GM18867 (cell line): ENCODE data around the gene AP1G2.
"Not testable (repeated sequence)": the region's sequence is repeated elsewhere in the genome, so short reads cannot be mapped to it uniquely, and the experiment has no call there.

ENCODE experiments used
- ATAC-seq: cut with Tn5 transposase; IDR thresholded peaks from one replicate; pipeline ENCODE4 v1.9.1; 2021; ENCODE audit warnings: mild to moderate bottlenecking, moderate library complexity; ENCODE audit not compliant: unreplicated experiment

Gene AP1G2, protein sequence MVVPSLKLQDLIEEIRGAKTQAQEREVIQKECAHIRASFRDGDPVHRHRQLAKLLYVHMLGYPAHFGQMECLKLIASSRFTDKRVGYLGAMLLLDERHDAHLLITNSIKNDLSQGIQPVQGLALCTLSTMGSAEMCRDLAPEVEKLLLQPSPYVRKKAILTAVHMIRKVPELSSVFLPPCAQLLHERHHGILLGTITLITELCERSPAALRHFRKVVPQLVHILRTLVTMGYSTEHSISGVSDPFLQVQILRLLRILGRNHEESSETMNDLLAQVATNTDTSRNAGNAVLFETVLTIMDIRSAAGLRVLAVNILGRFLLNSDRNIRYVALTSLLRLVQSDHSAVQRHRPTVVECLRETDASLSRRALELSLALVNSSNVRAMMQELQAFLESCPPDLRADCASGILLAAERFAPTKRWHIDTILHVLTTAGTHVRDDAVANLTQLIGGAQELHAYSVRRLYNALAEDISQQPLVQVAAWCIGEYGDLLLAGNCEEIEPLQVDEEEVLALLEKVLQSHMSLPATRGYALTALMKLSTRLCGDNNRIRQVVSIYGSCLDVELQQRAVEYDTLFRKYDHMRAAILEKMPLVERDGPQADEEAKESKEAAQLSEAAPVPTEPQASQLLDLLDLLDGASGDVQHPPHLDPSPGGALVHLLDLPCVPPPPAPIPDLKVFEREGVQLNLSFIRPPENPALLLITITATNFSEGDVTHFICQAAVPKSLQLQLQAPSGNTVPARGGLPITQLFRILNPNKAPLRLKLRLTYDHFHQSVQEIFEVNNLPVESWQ

GRCh38 chr14:23567186-23568020 lies at the start of gene AP1G2:
TSS of gene AP1G2 (minus strand) at chr14:23567791. CDS start at chr14:23567314, 477 bp downstream.
- ATAC-seq, result peak; percentile 92

DNA sequence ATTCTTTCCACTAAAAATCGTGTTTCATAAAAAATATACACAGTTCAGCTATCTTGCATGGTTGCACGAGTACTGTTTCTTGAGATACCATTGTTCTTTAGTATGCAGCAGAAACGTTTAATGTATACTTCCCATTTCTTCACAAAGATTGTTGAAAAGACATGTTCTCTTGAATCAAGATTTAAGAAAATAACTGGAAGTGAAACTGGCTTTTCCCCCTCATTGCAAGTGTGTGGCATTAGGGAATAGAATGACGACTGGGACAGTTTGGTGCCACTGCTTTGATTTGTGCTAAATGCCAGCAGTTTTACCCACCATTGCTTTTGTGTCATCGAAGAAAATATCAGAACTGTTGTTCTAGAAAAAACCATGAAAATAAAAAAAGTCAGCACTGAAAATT lies 48.3 kb upstream of the AP1G2 start:
- no peak for ATAC-seq

GRCh38 chr14:23614395-23614828 lies 46.8 kb upstream of the AP1G2 start:
- ATAC-seq, result no peak

DNA sequence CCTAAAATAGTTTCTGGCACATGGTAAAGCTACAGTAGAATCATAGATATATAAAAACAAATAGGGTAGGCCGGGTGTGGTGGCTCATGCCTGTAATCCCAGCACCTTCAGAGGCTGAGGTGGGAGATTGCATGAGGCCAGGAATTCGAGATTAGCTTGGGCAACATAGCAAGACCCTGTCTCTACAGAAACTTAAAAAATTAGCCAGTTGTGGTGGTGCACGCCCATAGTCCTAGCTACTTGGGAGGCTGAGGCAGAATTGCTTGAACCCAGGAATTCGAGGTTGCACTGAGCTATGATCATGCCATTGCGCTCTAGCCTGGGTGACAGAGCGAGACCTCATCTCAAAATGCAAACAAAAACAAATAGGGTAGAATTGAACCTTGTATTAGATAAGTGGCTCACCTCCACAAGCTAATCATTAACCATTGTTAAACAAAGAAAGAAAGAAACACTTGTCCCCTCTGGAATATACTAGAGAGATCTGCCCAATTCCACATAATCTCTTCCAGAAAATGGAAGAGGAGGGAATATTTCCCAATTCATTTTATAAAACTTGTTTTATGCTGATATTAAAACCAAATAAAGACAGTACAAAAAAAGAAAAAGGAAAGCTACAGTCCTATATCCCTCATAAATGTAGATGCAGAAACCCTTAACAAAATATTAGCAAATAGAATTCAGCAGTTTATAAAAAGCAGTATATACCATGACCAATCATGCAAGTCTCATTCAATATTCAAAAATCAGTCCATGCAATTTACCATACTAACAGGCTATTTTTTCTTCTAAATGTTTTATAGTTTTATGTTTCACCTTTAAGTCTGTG lies 45.9 kb upstream of the AP1G2 start:
- ATAC-seq, result no peak

DNA sequence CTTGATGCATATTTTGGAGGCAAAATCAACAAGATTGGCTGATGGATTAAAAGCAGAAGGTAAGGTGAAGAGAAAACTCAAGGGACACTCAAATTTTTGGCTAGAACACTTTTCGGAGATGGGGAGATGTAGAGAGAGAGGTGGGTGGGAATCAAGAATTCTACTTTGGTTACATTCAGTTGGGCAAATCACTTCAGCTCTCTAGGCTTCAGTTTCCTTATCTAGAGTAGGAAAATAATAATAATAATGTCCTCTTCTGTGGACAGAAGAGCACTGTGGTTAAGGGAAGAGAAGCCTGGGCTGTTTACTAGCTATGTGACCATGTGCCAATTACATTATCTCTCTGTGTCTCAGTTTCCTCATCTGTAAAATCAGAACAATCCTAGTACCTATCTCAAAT lies 45.2 kb upstream of the AP1G2 start:
- no peak for ATAC-seq

DNA sequence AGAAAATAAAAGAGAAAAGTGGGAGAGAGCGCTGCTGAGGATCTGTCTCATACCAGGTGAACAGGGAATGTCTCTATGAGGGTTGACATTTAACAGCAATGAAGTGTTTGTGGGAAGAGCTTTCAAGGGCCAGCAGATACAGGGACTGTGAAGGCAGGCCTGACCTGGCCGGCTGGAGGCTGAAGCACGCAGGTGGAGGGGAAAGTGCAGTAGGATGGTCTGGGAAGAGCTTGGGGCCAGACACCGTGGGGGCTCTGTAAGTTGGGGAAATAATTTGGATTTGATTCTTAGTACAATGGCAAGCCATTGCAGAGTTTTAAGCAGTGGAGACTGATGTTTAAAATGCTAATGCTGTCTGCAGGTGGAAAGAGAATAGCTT lies 44.8 kb upstream of the AP1G2 start:
- no peak for ATAC-seq

GRCh38 chr14:23610815-23611289 lies 43.3 kb upstream of the AP1G2 start:
- no peak for ATAC-seq

- ATAC-seq, result no peak
Measured at GRCh38 chr14:23610090-23610814, 42.7 kb upstream of the AP1G2 start.

GRCh38 chr14:23609411-23610089 lies 42.0 kb upstream of the AP1G2 start:
- not testable (repeated sequence) for ATAC-seq

GRCh38 chr14:23609001-23609400 lies 41.4 kb upstream of the AP1G2 start:
- ATAC-seq, result no peak

DNA sequence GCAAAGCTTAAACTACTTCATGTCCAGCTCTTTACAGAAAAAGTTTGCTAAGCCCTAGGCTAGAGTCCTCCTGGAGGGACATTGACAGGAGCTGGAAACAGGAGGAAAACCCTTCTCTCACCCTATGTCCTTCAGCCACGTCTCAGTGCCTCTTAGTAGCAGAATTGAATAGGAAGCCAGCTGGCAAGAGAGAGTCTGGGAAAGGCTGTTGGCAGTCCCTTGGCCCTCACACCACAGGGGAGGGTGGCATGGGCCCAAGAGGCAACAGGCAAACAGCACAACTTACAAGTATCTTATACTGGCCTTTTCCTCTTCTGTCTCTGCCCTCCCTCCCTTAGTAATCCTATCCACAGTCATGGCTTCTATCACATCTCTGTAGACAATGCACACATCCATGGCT lies 40.9 kb upstream of the AP1G2 start:
- no peak for ATAC-seq

DNA sequence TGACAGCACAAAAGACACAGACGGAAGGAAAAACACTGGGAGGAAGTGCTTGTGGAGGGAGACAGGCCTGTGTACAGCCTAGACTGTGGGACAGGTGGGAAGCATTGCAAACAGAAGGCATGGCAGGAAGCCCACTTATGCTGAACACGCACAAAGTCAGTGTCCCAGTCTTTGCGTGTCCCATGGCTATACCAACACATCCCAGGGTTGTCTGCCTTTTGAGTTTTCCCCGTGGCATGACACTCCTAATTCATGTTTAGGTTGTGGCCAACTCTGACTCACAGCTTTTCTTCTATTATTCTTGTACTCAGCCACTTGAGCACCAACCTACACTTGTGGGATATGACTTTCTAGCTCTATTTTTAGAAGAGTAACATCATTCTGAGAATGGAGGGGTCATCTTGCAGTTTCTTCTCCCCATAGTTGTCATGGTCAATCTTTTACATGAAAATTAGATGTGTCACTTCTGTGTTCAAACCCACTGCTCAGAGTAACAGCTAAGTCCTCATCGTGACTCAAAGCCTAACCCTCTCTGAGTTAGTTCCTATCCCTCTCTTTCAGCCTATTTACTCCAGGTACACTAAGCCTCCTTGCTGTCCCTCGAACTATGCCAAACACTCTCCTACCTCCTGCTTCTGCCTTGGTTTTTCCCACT lies 38.5 kb upstream of the AP1G2 start:
- peak; percentile 84 for ATAC-seq

GRCh38 chr14:23604675-23605170 lies 37.1 kb upstream of the AP1G2 start:
- ATAC-seq, result no peak

GRCh38 chr14:23604148-23604547 lies 36.6 kb upstream of the AP1G2 start:
- no peak for ATAC-seq

GRCh38 chr14:23603103-23603502 lies 35.5 kb upstream of the AP1G2 start:
- no peak for ATAC-seq

- no peak for ATAC-seq
Measured at GRCh38 chr14:23602181-23603095, 34.8 kb upstream of the AP1G2 start.

DNA sequence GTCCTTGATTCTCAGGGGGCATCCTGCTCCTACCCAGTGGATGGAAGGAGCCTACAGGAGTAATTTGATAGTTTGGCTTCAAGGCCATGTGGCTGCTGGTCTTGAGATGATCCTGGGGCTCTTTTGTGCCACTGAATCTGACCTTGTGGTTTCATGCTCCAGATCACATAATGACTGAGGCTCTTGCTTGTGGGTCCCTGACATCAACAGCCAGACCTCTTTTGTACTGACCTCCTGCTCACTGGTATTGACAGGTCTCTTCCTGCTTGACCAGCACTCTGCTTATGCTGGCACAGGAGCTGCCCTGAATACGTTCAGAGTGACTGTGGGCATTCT lies 34.2 kb upstream of the AP1G2 start:
- no peak for ATAC-seq
